SK-N-MC (cell line): Measurements from ENCODE around the gene HMSD.

Source experiments
- EZH2 ChIP-seq: fragments of 200-600 bp; sonication (generic); IDR thresholded peaks from one replicate; pipeline ENCODE4 v1.6.1; 2017; ENCODE audit warnings: antibody characterized with exemption
- POLR2AphosphoS5 ChIP-seq: IDR thresholded peaks from 2 replicates; pipeline ENCODE4 v1.6.1; 2012; ENCODE audit warnings: mild to moderate bottlenecking, low read depth, low read length, borderline replicate concordance

- TF ChIP-seq EZH2 (no peak), POLR2AphosphoS5 (no peak)
These were observed 38.6 kb downstream of the HMSD start for GRCh38 chr18:63987743-63988142.
